ENCODE results near the gene CD82. TPM values are rescaled to one million over a fixed set of nuclear protein-coding genes. Genes with fewer than 3 reads are reported as not detected.
A peak's percentile ranks its signal among the peaks of the same experiment; 100 is the strongest.

CD82 gene
- total RNA-seq, 1 experiment from 2014 or later: 114 TPM

DNA sequence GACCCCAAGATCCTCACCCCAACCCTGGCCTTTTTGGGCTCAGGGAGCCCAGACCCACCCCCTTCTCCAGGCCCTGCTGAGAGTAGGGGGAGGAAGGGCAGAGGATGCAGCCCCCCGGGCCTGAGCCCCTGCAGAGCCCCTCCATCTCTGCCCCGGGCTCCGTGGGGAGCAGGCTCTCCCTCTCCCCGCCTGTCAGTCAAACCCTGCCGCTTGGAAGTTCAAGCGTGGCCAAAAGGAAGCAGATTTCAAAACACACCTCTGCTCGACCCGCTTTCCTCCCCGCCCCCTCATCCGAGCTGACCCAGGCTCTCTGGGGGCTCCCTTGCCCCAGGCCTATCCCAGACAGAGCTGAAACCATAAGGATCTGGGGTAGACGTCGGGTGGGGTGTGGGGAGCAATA is 39.0 kb upstream of the CD82 start:
- ChIA-PET POLR2A (no interaction called here), CTCF (interaction anchor here (0.6 to 2.8 kb wide), 2 partner anchors 11 to 961 kb away, joined by 3 to 10 read pairs; no protein-coding TSS in a partner anchor)
- DNase-seq (ENCODE audit: unreplicated experiment): no peak
- Mint-ChIP-seq H3K9me3 (ENCODE audit: unreplicated experiment) (no peaks in the 10 kb centered on the region), H3K27me3 (ENCODE audit: insufficient read depth, unreplicated experiment) (no peaks in the 10 kb centered on the region), H3K27ac (ENCODE audit: low read depth, unreplicated experiment) (no peak overlapping the region), H3K4me1 (ENCODE audit: insufficient read depth, unreplicated experiment) (peaks cover 15% of the 10 kb centered on the region), H3K36me3 (ENCODE audit: insufficient read depth, unreplicated experiment) (no peaks in the 10 kb centered on the region), H3K4me3 (ENCODE audit: unreplicated experiment) (no peak overlapping the region)
- intact Hi-C loops (cut with micrococcal nuclease): no loop called here
- BruUV-seq (replicated peaks): no TSS peak
- TF ChIP-seq, protein P1, sequence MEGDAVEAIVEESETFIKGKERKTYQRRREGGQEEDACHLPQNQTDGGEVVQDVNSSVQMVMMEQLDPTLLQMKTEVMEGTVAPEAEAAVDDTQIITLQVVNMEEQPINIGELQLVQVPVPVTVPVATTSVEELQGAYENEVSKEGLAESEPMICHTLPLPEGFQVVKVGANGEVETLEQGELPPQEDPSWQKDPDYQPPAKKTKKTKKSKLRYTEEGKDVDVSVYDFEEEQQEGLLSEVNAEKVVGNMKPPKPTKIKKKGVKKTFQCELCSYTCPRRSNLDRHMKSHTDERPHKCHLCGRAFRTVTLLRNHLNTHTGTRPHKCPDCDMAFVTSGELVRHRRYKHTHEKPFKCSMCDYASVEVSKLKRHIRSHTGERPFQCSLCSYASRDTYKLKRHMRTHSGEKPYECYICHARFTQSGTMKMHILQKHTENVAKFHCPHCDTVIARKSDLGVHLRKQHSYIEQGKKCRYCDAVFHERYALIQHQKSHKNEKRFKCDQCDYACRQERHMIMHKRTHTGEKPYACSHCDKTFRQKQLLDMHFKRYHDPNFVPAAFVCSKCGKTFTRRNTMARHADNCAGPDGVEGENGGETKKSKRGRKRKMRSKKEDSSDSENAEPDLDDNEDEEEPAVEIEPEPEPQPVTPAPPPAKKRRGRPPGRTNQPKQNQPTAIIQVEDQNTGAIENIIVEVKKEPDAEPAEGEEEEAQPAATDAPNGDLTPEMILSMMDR (IDR thresholded peaks at IDR 0.05; ENCODE audit: unreplicated experiment): no peak

DNA sequence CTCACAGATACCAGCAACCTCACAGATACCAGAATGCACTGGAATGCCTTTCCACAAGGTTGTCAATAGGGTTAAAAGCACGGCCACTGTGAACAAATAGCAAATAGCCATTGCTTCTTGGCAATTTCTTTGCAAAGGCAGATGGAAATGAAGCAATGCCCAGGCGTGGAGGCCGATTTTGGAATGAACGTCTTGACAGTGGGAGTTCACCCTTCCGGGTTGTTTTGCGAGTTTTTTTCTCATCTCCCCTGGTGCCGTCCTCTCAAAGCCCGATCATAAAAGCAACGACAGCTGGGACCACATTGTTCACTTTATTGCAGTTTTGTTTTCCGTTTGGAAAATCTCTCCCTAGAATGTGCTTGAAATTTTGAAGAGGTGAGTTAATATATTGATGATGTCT is 38.0 kb upstream of the CD82 start:
- H3K27me3 Mint-ChIP-seq (ENCODE audit: insufficient read depth, unreplicated experiment): no peaks in the 10 kb centered on the region
- peaks cover 15% of the 10 kb centered on the region for H3K4me1 Mint-ChIP-seq (ENCODE audit: insufficient read depth, unreplicated experiment)
- no peak overlapping the region for H3K27ac Mint-ChIP-seq (ENCODE audit: low read depth, unreplicated experiment)
- intact Hi-C loops (cut with micrococcal nuclease): no loop called here
- no peak overlapping the region for H3K4me3 Mint-ChIP-seq (ENCODE audit: unreplicated experiment)
- ChIA-PET POLR2A (no interaction called here), CTCF (interaction anchor here (0.6 kb wide), 1 partner anchor 408 kb away, joined by 3 read pairs; no protein-coding TSS in a partner anchor)
- DNase-seq (ENCODE audit: unreplicated experiment): no peak
- H3K36me3 Mint-ChIP-seq (ENCODE audit: insufficient read depth, unreplicated experiment): no peaks in the 10 kb centered on the region
- no peaks in the 10 kb centered on the region for H3K9me3 Mint-ChIP-seq (ENCODE audit: unreplicated experiment)
- TF ChIP-seq, protein P1 (IDR thresholded peaks at IDR 0.05; ENCODE audit: unreplicated experiment): no peak
- no TSS peak for BruUV-seq (replicated peaks)

DNA sequence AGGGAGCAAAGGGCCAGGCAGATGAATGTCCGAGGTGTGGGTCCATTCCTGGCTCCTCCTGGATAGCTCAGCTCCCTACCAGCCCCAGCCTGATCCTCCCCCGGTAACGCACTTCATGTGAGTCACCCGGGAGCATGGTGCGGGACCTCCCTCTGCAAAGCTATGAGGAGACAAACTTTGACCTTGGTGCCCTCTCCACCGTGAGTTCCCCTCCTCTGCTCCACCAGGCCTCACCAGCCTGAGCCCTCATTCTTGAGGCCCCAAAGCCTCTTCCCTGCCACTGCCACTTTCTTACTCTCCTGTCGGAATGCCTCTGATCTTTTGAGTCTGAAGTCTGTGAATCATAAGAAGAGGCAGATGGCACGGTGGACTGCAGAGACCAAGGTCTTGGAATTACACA is 37.4 kb upstream of the CD82 start:
- DNase-seq (ENCODE audit: unreplicated experiment): peak; percentile 26
- ChIA-PET POLR2A (no interaction called here), CTCF (interaction anchor here (0.7 kb wide), 1 partner anchor 11 kb away, joined by 3 read pairs; no protein-coding TSS in a partner anchor)
- intact Hi-C loops (cut with micrococcal nuclease): no loop called here
- H3K9me3 Mint-ChIP-seq (ENCODE audit: unreplicated experiment): no peaks in the 10 kb centered on the region
- no TSS peak for BruUV-seq (replicated peaks)
- peaks cover 15% of the 10 kb centered on the region for H3K4me1 Mint-ChIP-seq (ENCODE audit: insufficient read depth, unreplicated experiment)
- no peak overlapping the region for H3K4me3 Mint-ChIP-seq (ENCODE audit: unreplicated experiment)
- no peak overlapping the region for H3K27ac Mint-ChIP-seq (ENCODE audit: low read depth, unreplicated experiment)
- H3K36me3 Mint-ChIP-seq (ENCODE audit: insufficient read depth, unreplicated experiment): no peaks in the 10 kb centered on the region
- no peaks in the 10 kb centered on the region for H3K27me3 Mint-ChIP-seq (ENCODE audit: insufficient read depth, unreplicated experiment)
- TF ChIP-seq, protein P1 (IDR thresholded peaks at IDR 0.05; ENCODE audit: unreplicated experiment): no peak

DNA sequence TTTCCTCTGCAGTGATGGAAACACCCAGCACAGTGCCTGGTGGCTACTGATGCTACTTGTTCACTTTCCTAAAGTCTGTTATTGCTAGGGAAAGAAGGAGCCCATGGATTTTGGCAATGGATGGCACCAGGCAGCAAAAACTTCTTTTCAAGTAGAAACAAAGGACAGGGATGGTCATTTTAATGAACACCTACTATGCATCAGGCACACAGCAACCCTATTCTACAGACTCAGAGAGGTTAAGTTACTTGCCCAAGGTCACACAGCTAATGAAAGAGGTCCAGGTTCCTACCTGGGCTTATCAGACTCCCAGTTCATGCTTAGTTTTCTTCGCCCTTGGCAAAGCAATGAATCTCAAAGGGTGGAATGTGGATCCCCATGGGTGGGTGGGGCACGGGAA is 36.9 kb upstream of the CD82 start:
- Mint-ChIP-seq H3K27ac (ENCODE audit: low read depth, unreplicated experiment) (no peak overlapping the region), H3K36me3 (ENCODE audit: insufficient read depth, unreplicated experiment) (no peaks in the 10 kb centered on the region), H3K4me3 (ENCODE audit: unreplicated experiment) (no peak overlapping the region), H3K9me3 (ENCODE audit: unreplicated experiment) (no peaks in the 10 kb centered on the region), H3K27me3 (ENCODE audit: insufficient read depth, unreplicated experiment) (no peaks in the 10 kb centered on the region), H3K4me1 (ENCODE audit: insufficient read depth, unreplicated experiment) (peaks cover 15% of the 10 kb centered on the region)
- ChIA-PET CTCF (interaction anchor here (0.7 to 1.3 kb wide), 2 partner anchors 10 to 243 kb away, joined by 3 to 4 read pairs; no protein-coding TSS in a partner anchor), POLR2A (no interaction called here)
- DNase-seq (ENCODE audit: unreplicated experiment): no peak
- intact Hi-C loops (cut with micrococcal nuclease): no loop called here
- TF ChIP-seq, protein P1 (IDR thresholded peaks at IDR 0.05; ENCODE audit: unreplicated experiment): no peak
- no TSS peak for BruUV-seq (replicated peaks)
